Activated T-helper 17 cell treated with anti-CD3 and anti-CD28 coated beads, Interleukin-2, amount 50 U/mL, for 72 hours (primary cell): ENCODE measurements around the gene OR2L5. TPM values are rescaled to one million over a fixed set of nuclear protein-coding genes. Genes with fewer than 3 reads are reported as not detected.

Experiments used
- ATAC-seq: fragments of 150-1000 bp; cut with Tn5 transposase; replicated peaks from 2 replicates; pipeline ENCODE4 v1.10.0; 2021; ENCODE audit warnings: mild to moderate bottlenecking, moderate library complexity
- H3K27ac Mint-ChIP-seq: one replicate; pipeline ENCODE4 v1.8.0; 2022; ENCODE audit warnings: mixed read lengths
- H3K27me3 Mint-ChIP-seq: one replicate; pipeline ENCODE4 v1.8.0; 2022; ENCODE audit warnings: mixed read lengths
- H3K36me3 Mint-ChIP-seq: one replicate; pipeline ENCODE4 v1.8.0; 2022; ENCODE audit warnings: low read depth, mild to moderate bottlenecking, mixed read lengths
- H3K4me1 Mint-ChIP-seq: one replicate; pipeline ENCODE4 v1.8.0; 2022; ENCODE audit warnings: mixed read lengths
- H3K4me3 Mint-ChIP-seq: one replicate; pipeline ENCODE4 v1.8.0; 2022; ENCODE audit warnings: mild to moderate bottlenecking, mixed read lengths
- H3K9me3 Mint-ChIP-seq: one replicate; pipeline ENCODE4 v1.8.0; 2022; ENCODE audit warnings: mixed read lengths
- total RNA-seq, 2 donors: library from RNA; stranded (reverse); gene quantifications; one replicate each; pipeline ENCODE4 v1.2.3, GENCODE V29; 2022

Gene OR2L5, protein sequence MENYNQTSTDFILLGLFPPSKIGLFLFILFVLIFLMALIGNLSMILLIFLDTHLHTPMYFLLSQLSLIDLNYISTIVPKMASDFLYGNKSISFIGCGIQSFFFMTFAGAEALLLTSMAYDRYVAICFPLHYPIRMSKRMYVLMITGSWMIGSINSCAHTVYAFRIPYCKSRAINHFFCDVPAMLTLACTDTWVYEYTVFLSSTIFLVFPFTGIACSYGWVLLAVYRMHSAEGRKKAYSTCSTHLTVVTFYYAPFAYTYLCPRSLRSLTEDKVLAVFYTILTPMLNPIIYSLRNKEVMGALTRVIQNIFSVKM
- under 1 TPM in 1 of 2 donors, not detected in 1; 0.09 TPM for total RNA-seq

DNA sequence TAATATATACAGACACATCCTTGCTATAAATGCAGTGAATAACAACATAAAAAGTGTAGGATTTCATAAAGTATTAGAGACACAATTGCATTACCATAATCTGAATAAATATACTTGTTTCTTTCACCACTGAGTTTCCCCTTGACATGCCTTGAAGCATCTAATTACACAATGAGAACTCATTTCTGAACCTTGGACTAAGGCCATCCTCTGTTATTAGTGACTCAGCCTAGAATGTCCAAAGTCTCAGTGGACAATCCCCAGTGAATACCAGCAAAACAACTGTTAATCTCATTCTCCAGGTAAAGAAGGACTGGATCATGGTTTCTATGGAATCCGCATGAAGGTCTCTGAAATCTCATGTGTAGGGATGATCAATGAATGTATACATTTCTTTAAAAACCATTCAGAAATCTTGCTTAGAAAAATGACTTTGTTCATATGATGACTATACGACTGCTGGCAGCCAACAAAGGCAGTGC, at the start of gene OR2L5:
Gene OR2L5 (plus strand): TSS at position 432 of the 482 bp plus-strand sequence. CDS start 8,288 bp downstream, outside the sequence.
- Mint-ChIP-seq H3K27ac (no peak within 1 kb of the TSS), H3K27me3 (no peaks in the 10 kb centered on the region), H3K4me1 (no peaks in the 10 kb centered on the region), H3K9me3 (peaks cover 20% of the 10 kb centered on the region), H3K4me3 (no peak within 1 kb of the TSS), H3K36me3 (no peaks in the 10 kb centered on the region)
- ATAC-seq: no peak

DNA sequence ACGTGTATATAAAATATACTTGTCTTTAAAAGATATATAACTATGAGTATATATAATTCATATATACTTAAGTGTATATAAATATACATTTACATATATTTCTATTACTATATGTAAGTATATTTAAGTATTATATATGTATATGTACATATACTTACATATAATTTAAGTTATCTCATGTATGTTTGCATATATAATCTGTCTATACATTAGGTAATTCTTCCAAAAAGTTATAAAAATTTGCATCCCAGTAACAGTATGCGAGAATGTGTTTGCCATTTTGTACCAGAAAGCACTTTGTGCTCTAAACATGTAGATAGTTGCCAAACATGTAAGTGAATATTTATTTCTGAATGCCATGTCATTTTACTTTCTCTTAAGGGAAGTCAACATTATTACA, 48.5 kb upstream of the OR2L5 start, which contains the start of gene OR2AK2:
Gene OR2AK2 (plus strand): TSS at position 301 of the 400 bp plus-strand sequence. CDS start 144 bp downstream, outside the sequence.
- H3K4me3 Mint-ChIP-seq: no peak within 1 kb of the TSS
- no peaks in the 10 kb centered on the region for H3K4me1 Mint-ChIP-seq
- H3K27ac Mint-ChIP-seq: no peak within 1 kb of the TSS
- peaks cover 9% of the 10 kb centered on the region for H3K9me3 Mint-ChIP-seq
- H3K36me3 Mint-ChIP-seq: no peaks in the 10 kb centered on the region
- ATAC-seq: no peak
- H3K27me3 Mint-ChIP-seq: no peaks in the 10 kb centered on the region

DNA sequence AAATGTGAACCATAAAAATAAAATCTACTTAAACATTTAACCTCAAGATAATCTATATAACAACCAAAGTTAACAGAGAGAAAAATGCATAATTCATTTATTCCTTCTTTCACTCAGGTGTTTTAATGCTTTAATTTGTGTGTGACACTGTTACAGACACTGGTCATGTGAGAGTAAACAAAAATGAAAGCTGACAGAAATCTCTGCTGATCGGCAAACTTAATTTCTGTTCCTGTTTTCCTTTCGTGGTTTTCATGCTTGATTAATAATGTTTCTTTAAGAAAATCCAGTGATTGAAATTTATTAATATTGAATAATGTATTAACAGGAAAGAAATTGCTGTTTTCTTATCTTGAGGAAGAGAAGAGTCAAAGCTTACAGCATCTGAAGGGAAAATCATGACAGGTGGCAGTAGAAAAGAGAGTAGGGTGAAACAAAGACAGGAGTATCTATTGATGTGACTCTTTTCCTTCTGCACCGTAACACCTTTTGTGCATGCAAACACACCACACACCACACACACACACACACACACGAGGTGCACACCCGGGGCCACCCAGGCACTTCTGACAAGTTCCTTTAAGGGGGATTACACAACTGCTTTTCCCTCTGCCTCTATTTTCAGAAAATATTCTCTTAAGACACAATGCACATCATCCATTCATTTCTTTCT, 46.8 kb upstream of the OR2L5 start:
- no peaks in the 10 kb centered on the region for H3K36me3 Mint-ChIP-seq
- ATAC-seq: no peak
- no peaks in the 10 kb centered on the region for H3K27me3 Mint-ChIP-seq
- no peaks in the 10 kb centered on the region for H3K4me1 Mint-ChIP-seq
- H3K27ac Mint-ChIP-seq: no peak overlapping the region
- H3K9me3 Mint-ChIP-seq: peaks cover 3% of the 10 kb centered on the region
- no peak overlapping the region for H3K4me3 Mint-ChIP-seq

DNA sequence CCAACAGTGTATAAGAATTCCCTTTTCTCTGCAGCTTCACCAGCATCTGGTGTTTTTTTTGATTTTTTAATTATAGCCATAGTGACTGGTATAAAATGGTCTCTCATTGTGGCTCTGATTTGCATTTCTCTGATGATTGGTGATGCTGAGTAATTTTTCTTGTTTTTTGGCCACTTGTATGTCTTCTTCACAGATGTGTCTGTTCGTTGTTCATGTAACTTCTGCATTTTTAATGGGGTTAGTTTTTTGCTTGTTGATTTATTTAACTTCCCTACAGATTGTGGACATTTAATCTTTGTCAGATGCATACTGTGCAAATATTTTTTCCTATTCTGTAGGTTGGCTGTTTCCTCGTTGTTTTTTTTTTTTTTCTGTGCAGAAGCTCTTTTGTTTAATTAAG, 20.5 kb upstream of the OR2L5 start:
- ATAC-seq: no peak
- Mint-ChIP-seq H3K4me3 (no peak overlapping the region), H3K9me3 (no peaks in the 10 kb centered on the region), H3K27ac (no peak overlapping the region), H3K36me3 (no peaks in the 10 kb centered on the region), H3K4me1 (no peaks in the 10 kb centered on the region), H3K27me3 (no peaks in the 10 kb centered on the region)

DNA sequence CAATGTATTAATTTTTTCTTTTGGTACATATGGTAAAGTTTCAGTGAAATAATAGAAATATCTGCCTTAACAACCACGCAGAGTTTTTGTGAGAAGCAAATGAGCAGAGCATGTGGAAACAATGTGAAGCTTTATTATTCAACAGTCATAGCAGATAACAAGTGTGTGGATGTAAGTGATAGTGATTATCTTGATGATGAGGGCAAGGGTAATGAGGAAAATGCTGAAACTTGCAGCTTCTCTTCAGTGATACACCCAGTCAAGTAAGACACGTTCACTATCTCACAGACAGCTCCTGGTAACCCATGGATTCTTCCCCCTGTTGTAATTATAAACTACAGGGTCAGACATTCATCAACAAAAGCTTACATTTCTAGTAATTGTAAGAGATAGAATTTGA, 14.6 kb upstream of the OR2L5 start:
- H3K4me1 Mint-ChIP-seq: no peaks in the 10 kb centered on the region
- ATAC-seq: no peak
- no peak overlapping the region for H3K27ac Mint-ChIP-seq
- H3K9me3 Mint-ChIP-seq: peaks cover 9% of the 10 kb centered on the region
- H3K36me3 Mint-ChIP-seq: no peaks in the 10 kb centered on the region
- H3K4me3 Mint-ChIP-seq: no peak overlapping the region
- H3K27me3 Mint-ChIP-seq: no peaks in the 10 kb centered on the region

DNA sequence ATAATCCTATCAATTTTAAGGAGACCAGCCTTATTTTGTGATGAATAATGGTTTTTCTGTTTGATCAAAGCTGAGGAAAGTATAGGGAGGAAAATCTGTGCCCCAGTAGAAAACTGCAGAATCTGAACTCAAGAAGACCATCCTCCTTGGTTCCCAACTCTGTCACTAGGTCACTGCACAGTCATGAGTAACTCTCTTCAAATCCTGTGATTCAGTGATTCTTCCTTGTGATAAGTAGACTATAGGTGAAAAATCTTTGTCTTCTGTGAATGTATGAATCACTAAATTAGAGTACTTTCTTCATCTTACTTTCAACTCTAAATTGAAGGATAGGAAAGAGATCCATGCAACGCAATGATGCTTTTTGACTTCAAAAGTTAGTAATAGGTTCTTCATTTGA, 13.3 kb upstream of the OR2L5 start:
- Mint-ChIP-seq H3K9me3 (peaks cover 10% of the 10 kb centered on the region), H3K4me1 (no peaks in the 10 kb centered on the region), H3K27me3 (no peaks in the 10 kb centered on the region), H3K27ac (no peak overlapping the region), H3K4me3 (no peak overlapping the region), H3K36me3 (no peaks in the 10 kb centered on the region)
- peak; percentile 29 for ATAC-seq

DNA sequence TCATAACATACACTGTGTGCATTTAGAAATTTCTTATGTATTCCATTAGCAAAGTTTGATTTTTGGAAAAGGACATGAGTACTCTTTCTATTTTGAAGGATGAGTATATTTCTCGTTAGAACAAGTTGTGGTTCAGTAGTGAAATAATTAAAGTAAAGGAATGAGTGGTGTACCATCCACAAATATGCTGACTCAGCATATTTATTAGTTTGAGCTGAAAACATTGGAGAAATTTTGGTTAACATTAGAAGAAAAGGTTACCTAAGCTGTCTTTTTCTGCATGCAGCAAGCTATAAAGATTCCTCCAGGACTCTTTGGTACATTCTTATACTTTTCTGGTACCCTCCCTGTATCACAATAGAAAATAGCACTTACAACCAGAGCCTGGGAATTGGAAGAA, 5.7 kb upstream of the OR2L5 start:
- H3K9me3 Mint-ChIP-seq: peaks cover 34% of the 10 kb centered on the region

DNA sequence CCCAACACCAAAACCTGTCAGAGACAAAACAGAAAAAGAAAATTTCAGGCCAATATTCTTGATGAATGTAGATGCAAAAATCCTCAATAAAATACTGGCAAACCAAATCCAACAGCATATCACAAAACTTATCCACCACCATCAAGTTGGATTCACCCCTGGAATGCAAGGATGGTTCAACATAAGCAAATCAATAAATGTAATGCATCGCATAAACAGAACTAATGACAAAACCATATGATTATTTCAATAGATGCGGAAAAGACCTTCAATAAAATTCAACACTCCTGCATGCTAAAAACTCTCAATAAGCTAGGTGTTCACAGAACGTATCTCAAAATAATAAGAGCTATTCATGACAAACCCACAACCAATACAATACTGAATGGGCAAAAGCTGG, 3.8 kb upstream of the OR2L5 start:
- Mint-ChIP-seq H3K27ac (no peak overlapping the region), H3K4me3 (no peak overlapping the region), H3K9me3 (peaks cover 24% of the 10 kb centered on the region), H3K27me3 (no peaks in the 10 kb centered on the region), H3K36me3 (no peaks in the 10 kb centered on the region), H3K4me1 (no peaks in the 10 kb centered on the region)
- ATAC-seq: no peak

More for the DNA sequence above, 5.7 kb upstream of the OR2L5 start:
- ATAC-seq: no peak
- Mint-ChIP-seq H3K27ac (no peak overlapping the region), H3K4me1 (no peaks in the 10 kb centered on the region), H3K36me3 (no peaks in the 10 kb centered on the region), H3K27me3 (no peaks in the 10 kb centered on the region), H3K4me3 (no peak overlapping the region)

DNA sequence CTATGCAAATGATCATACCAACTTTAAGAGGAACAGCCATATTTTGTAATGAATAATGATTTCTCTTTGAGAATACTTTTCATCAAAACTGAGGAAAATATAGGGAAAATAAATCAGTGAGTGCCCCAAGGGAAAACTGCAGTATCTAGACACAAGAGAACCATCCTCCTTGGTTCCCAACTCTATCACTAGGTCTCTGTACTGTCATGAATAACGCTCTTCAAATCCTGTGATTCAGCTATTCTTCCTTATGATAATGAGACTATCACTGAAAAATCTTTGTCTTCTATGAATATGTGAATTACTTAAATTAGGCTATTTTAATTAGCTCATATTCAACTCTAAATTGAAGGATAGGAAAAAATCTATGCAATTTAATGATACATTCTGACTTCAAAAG, 2.3 kb downstream of the OR2L5 start:
- Mint-ChIP-seq H3K4me1 (no peaks in the 10 kb centered on the region), H3K36me3 (no peaks in the 10 kb centered on the region), H3K9me3 (peaks cover 5% of the 10 kb centered on the region), H3K4me3 (no peak overlapping the region), H3K27me3 (no peaks in the 10 kb centered on the region), H3K27ac (no peak overlapping the region)
- ATAC-seq: no peak

DNA sequence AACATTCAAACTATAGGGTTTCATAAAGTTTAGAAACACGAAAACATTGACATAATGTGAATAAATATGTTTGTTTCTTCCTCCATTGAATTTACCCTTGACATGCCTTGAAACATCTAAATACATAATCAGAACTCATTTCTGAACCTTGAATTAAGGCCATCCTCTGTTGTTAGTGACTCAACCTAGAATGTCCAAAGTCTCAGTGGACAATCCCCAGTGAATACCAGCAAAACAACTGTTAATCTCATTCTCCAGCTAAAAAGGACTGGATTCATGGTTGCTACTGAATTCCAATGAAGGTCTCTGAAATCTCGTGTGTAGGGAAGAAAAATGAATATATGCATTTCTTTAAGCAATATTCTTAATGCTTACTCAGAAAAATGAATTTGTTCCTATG, 16.3 kb downstream of the OR2L5 start, which contains the start of gene OR2L2:
Gene OR2L2 (plus strand): TSS at position 301 of the 400 bp plus-strand sequence. CDS start 8,198 bp downstream, outside the sequence.
- Mint-ChIP-seq H3K4me3 (no peak within 1 kb of the TSS), H3K9me3 (peaks cover 16% of the 10 kb centered on the region), H3K27ac (no peak within 1 kb of the TSS), H3K36me3 (no peaks in the 10 kb centered on the region), H3K27me3 (no peaks in the 10 kb centered on the region), H3K4me1 (no peaks in the 10 kb centered on the region)
- no peak for ATAC-seq

DNA sequence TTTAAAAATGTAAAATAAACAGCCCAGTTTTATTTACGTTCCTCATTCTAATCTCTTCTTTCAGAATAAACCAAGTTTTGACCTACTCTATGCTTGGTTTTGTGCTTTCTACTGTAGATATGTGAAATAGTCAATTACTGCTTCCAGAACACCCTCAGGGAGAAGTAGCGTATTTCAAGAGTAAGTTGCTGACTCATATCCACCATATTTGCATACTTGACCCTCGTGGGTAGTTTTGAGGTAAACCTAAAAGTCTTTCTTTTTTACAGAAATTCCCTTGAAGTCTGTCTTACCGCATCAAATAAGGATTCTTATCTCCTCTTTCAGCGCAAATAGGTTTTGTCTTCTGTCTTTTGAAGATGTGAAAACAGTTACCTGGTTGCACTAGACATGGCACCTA, 31.7 kb downstream of the OR2L5 start:
- Mint-ChIP-seq H3K4me1 (no peaks in the 10 kb centered on the region), H3K9me3 (peaks cover 10% of the 10 kb centered on the region), H3K4me3 (no peak overlapping the region), H3K27me3 (no peaks in the 10 kb centered on the region), H3K36me3 (no peaks in the 10 kb centered on the region), H3K27ac (no peak overlapping the region)
- ATAC-seq: no peak

DNA sequence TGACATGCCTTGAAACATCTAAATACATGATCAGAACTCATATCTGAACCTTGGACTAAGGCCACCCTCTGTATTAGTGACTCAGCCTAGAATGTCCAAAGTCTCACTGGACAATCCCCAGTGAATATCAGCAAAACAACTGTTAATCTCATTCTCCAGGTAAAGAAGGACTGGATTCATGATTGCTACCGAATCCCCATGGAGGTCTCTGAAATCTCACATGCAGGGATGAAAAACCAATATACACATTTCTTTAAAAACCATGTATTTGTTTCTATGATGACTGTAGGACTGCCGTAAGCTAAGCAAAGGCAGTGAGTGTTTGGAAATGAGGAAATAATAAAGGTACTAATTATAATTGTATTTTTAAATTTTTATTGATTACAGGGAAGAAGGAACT, 33.1 kb downstream of the OR2L5 start, which contains the start of gene OR2L3:
Gene OR2L3 (plus strand): TSS at position 301 of the 400 bp plus-strand sequence. CDS start 13,846 bp downstream, outside the sequence.
- Mint-ChIP-seq H3K4me1 (no peaks in the 10 kb centered on the region), H3K9me3 (peaks cover 10% of the 10 kb centered on the region), H3K36me3 (no peaks in the 10 kb centered on the region), H3K4me3 (no peak within 1 kb of the TSS), H3K27ac (no peak within 1 kb of the TSS), H3K27me3 (no peaks in the 10 kb centered on the region)
- ATAC-seq: no peak

DNA sequence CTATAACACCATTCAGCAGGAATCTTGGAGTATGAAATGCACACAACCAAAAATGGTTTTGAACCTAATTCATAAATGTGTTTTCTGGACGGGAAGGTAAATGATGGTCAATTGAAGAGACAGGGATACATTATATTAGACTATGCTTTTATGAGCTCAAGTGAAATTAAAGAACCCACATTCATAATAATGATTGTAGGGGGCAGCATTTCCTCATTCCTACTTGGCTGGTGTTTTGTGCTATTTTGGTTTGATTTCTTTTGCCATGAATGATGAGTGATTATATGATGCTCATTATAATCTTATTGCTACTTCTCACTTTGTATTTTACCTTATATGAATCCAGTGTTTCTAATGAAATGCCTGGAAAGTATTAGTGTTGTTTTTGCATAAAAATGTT, 33.5 kb downstream of the OR2L5 start:
- Mint-ChIP-seq H3K27ac (no peak overlapping the region), H3K9me3 (peaks cover 10% of the 10 kb centered on the region), H3K27me3 (no peaks in the 10 kb centered on the region), H3K36me3 (no peaks in the 10 kb centered on the region), H3K4me1 (no peaks in the 10 kb centered on the region), H3K4me3 (no peak overlapping the region)
- ATAC-seq: no peak

DNA sequence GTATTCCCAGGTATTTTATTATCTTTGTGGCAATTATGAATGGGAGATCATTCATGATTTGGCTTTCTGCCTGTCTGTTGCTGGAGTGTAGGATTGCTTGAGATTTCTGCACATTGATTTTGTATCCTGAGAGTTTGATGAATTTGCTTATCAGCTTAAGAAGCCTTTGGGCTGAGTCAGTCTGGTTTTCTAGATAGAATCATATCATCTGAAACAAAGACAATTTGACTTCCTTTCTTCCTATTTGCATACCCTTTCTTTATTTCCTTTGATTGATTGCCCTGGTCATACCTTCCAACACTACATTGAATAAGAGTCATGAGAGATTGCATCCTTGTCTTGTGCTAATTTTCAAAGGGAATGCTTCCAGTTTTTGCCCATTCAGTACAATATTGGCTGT, 41.2 kb downstream of the OR2L5 start:
- Mint-ChIP-seq H3K27me3 (no peaks in the 10 kb centered on the region), H3K4me1 (no peaks in the 10 kb centered on the region), H3K36me3 (no peaks in the 10 kb centered on the region), H3K27ac (no peak overlapping the region), H3K4me3 (no peak overlapping the region), H3K9me3 (peaks cover 6% of the 10 kb centered on the region)
- ATAC-seq: no peak

DNA sequence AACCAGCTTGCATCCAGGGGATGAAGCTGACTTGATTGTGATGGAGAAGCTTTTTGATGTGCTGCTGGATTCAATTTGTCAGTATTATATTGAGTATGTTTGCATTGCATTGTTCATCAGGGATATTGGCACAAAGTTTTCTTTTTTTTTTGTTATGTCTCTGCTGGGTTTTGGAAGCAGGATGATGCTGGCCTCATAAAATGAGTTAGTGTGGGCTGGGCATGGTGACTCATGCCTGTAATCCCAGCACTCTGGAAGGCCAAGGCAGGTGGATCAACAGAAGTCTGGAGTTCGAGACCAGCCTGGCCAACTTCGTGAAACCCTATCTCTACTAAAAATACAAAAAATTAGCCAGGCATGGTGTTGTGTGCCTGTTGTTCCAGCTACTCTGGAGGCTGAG, 41.8 kb downstream of the OR2L5 start:
- H3K36me3 Mint-ChIP-seq: no peaks in the 10 kb centered on the region
- no peak overlapping the region for H3K27ac Mint-ChIP-seq
- ATAC-seq: no peak
- no peaks in the 10 kb centered on the region for H3K4me1 Mint-ChIP-seq
- H3K27me3 Mint-ChIP-seq: no peaks in the 10 kb centered on the region
- H3K9me3 Mint-ChIP-seq: peaks cover 6% of the 10 kb centered on the region
- no peak overlapping the region for H3K4me3 Mint-ChIP-seq
